H1 (cell line): ENCODE results near the gene TK2. TPM values are rescaled to one million over a fixed set of nuclear protein-coding genes. Genes with fewer than 3 reads are reported as not detected.

ENCODE experiments used
- BACH1 ChIP-seq: IDR thresholded peaks from 2 replicates; pipeline ENCODE4 v1.6.1; 2012; ENCODE audit warnings: low read length, improper control_type of control experiment
- CEBPB ChIP-seq: IDR thresholded peaks from 2 replicates; pipeline ENCODE4 v1.6.1; 2012; ENCODE audit warnings: low read depth, low read length
- EP300 ChIP-seq, 2 experiments: IDR thresholded peaks; 1 replicate in 1 of 2; 2 replicates in 1 of 2; pipeline ENCODE4 v1.6.1; 2011 to 2012; ENCODE audit warnings: low read depth in 2 of 2, low read length in 2 of 2, mild to moderate bottlenecking in 2 of 2, borderline replicate concordance in 1 of 2, inconsistent platforms in 1 of 2, moderate library complexity in 1 of 2
- POLR2A ChIP-seq, 2 experiments: IDR thresholded peaks; 1 replicate in 1 of 2; 2 replicates in 1 of 2; pipeline ENCODE4 v1.6.1; 2011; ENCODE audit warnings: low read depth in 2 of 2, low read length in 2 of 2, mild to moderate bottlenecking in 2 of 2; ENCODE audit errors: control extremely low read depth in 1 of 2
- RAD21 ChIP-seq, 2 experiments: IDR thresholded peaks in 1 of 2; conservative IDR thresholded peaks in 1 of 2; 2 replicates each; pipeline ENCODE4 v1.6.1; 2011; ENCODE audit warnings: low read depth in 2 of 2, low read length in 2 of 2, improper control_type of control experiment in 1 of 2, inconsistent platforms in 1 of 2, mild to moderate bottlenecking in 1 of 2, moderate library complexity in 1 of 2
- ZNF274 ChIP-seq: IDR thresholded peaks from 2 replicates; pipeline ENCODE4 v1.7.0; 2012; ENCODE audit warnings: low read length, borderline replicate concordance; ENCODE audit errors: extremely low read depth
- polyA plus RNA-seq, 7 experiments: library from polyadenylated mRNA; depleted of rRNA in 3 of 7; stranded (reverse) in 5 of 7; unstranded in 2 of 7; fragments of >200 nt in 5 of 7; fragments of 200-250 nt in 2 of 7; gene quantifications; 1 replicate in 5 of 7; 2 replicates in 1 of 7; 4 replicates in 1 of 7; pipeline versions ENCODE4 v1.2.1 to v1.2.3, GENCODE V29; 2011 to 2013; ENCODE audit warnings: missing spikeins in 2 of 7, mixed read lengths in 2 of 7
- total RNA-seq: library from RNA; stranded (reverse); fragmentation: NEBNext Ultra II Directional; extraction: Animal tissue kit (Norgen Biotek cat#: 25700); gene quantifications from 2 replicates; pipeline ENCODE4 v1.2.1, GENCODE V29; 2021
- TF ChIP-seq, protein P1 (sequence below): fragments of 300-600 bp; sonication (generic); IDR thresholded peaks from 2 replicates; pipeline ENCODE4 v1.7.1; 2012; ENCODE audit warnings: low read length, moderate library complexity, mild to moderate bottlenecking, inconsistent platforms; ENCODE audit not compliant: insufficient replicate concordance

TK2 gene
- total and polyA plus RNA-seq, 2 of the 8 experiments (the other 6 are each of a cell fraction or from before 2014, with no cell fraction given), result 2.7 to 3.6 TPM

DNA sequence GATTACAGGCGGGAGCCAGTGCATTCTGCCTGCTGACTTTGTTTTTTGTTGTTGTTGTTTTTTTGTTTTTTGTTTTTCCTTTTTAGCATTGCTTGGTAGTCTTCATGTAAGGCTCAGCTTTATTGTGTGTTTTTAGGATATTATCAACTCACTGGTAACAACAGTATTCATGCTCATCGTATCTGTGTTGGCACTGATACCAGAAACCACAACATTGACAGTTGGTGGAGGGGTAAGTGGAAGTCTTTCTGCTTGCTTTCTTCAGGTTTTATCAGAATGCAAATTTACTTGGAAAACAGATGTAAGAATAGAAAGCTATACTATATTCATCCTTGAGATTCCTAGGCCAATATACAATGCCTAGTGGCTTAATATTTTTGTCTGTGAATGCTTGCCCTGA, 13.1 kb upstream of the TK2 start (continued):
- TF ChIP-seq EP300 (IDR thresholded peaks at IDR 0.05; ENCODE audit: borderline replicate concordance in 1 of 2, low read depth in 2 of 2, low read length in 2 of 2) (no peak), ZNF274 (no peak), RAD21 (IDR thresholded peaks at IDR 0.05 in 1 of 2, conservative IDR thresholded peaks at IDR 0.05 in 1 of 2; ENCODE audit: low read depth in 2 of 2, low read length in 2 of 2) (no peak), CEBPB (no peak), POLR2A (IDR thresholded peaks at IDR 0.05; ENCODE audit: control extremely low read depth in 1 of 2, low read depth in 2 of 2, low read length in 2 of 2) (no peak), BACH1 (no peak)
- TF ChIP-seq, protein P1, sequence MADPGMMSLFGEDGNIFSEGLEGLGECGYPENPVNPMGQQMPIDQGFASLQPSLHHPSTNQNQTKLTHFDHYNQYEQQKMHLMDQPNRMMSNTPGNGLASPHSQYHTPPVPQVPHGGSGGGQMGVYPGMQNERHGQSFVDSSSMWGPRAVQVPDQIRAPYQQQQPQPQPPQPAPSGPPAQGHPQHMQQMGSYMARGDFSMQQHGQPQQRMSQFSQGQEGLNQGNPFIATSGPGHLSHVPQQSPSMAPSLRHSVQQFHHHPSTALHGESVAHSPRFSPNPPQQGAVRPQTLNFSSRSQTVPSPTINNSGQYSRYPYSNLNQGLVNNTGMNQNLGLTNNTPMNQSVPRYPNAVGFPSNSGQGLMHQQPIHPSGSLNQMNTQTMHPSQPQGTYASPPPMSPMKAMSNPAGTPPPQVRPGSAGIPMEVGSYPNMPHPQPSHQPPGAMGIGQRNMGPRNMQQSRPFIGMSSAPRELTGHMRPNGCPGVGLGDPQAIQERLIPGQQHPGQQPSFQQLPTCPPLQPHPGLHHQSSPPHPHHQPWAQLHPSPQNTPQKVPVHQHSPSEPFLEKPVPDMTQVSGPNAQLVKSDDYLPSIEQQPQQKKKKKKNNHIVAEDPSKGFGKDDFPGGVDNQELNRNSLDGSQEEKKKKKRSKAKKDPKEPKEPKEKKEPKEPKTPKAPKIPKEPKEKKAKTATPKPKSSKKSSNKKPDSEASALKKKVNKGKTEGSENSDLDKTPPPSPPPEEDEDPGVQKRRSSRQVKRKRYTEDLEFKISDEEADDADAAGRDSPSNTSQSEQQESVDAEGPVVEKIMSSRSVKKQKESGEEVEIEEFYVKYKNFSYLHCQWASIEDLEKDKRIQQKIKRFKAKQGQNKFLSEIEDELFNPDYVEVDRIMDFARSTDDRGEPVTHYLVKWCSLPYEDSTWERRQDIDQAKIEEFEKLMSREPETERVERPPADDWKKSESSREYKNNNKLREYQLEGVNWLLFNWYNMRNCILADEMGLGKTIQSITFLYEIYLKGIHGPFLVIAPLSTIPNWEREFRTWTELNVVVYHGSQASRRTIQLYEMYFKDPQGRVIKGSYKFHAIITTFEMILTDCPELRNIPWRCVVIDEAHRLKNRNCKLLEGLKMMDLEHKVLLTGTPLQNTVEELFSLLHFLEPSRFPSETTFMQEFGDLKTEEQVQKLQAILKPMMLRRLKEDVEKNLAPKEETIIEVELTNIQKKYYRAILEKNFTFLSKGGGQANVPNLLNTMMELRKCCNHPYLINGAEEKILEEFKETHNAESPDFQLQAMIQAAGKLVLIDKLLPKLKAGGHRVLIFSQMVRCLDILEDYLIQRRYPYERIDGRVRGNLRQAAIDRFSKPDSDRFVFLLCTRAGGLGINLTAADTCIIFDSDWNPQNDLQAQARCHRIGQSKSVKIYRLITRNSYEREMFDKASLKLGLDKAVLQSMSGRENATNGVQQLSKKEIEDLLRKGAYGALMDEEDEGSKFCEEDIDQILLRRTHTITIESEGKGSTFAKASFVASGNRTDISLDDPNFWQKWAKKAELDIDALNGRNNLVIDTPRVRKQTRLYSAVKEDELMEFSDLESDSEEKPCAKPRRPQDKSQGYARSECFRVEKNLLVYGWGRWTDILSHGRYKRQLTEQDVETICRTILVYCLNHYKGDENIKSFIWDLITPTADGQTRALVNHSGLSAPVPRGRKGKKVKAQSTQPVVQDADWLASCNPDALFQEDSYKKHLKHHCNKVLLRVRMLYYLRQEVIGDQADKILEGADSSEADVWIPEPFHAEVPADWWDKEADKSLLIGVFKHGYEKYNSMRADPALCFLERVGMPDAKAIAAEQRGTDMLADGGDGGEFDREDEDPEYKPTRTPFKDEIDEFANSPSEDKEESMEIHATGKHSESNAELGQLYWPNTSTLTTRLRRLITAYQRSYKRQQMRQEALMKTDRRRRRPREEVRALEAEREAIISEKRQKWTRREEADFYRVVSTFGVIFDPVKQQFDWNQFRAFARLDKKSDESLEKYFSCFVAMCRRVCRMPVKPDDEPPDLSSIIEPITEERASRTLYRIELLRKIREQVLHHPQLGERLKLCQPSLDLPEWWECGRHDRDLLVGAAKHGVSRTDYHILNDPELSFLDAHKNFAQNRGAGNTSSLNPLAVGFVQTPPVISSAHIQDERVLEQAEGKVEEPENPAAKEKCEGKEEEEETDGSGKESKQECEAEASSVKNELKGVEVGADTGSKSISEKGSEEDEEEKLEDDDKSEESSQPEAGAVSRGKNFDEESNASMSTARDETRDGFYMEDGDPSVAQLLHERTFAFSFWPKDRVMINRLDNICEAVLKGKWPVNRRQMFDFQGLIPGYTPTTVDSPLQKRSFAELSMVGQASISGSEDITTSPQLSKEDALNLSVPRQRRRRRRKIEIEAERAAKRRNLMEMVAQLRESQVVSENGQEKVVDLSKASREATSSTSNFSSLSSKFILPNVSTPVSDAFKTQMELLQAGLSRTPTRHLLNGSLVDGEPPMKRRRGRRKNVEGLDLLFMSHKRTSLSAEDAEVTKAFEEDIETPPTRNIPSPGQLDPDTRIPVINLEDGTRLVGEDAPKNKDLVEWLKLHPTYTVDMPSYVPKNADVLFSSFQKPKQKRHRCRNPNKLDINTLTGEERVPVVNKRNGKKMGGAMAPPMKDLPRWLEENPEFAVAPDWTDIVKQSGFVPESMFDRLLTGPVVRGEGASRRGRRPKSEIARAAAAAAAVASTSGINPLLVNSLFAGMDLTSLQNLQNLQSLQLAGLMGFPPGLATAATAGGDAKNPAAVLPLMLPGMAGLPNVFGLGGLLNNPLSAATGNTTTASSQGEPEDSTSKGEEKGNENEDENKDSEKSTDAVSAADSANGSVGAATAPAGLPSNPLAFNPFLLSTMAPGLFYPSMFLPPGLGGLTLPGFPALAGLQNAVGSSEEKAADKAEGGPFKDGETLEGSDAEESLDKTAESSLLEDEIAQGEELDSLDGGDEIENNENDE, result no peak
